ENCODE data around the gene CCSER1.
"Not testable (repeated sequence)": the region's sequence is repeated elsewhere in the genome, so short reads cannot be mapped to it uniquely, and the experiment has no call there.

The CCSER1 gene

DNA sequence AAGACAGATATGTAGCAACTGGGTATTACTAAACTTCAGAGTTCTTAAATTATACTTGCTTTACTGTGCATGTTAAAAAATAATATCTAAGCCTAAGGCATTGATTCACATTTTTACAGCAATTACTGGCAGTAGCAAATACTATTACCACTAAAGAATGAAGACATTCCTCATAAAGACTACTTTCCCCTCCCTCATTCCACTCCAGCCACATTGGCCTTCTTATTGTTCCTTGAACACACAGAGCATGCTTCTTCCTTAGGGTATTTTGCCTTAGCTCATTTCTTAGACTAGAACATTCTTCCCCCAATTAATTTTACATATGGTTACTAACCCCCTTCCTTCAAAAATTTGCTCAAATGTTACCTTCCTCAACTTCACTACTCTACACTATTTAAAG lies 717.0 kb downstream of the CCSER1 start:
- DNase-seq: no peak

GRCh38 chr4:90845777-90846176 lies 718.6 kb downstream of the CCSER1 start:
- no peak for DNase-seq

DNA sequence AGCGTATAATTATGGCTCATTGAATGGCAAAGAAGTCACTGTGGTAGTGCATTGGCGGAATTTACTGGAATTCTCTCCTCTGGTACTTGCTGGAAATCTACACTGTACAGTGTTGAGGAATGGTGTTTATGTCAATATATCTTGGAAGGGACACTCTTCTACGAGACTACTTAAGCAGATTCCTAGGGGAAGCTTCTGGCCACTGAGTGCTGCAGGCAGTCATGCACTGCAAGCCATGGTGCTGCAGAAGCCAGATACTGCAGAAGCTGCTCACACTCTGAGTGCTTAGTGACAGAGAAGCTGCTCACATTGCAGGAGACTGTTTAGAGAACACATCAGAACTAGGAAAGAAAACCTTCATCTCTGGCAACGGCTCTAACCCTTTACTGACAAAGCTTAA lies 725.0 kb downstream of the CCSER1 start:
- DNase-seq: no peak

DNA sequence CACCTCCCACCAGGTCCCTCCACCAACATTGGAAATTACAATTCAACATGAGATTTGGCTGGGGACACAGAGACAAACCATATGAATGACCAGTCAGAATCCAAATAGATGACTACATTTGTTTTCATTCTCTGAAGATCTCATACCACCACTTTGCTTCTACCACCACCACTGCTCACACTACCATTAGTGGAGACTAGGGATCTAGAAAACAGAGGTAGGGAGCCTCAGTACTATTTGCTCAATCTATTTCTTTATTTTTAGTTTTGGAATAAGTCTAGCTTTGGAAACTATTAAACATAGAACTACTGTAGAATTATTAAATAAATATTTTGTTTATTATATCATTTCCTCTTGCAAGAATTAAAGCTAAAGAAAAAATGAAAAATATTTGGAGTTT lies 727.9 kb downstream of the CCSER1 start:
- DNase-seq: no peak

- no peak for DNase-seq
Observed at GRCh38 chr4:90857081-90857820, 730.1 kb downstream of the CCSER1 start.

DNA sequence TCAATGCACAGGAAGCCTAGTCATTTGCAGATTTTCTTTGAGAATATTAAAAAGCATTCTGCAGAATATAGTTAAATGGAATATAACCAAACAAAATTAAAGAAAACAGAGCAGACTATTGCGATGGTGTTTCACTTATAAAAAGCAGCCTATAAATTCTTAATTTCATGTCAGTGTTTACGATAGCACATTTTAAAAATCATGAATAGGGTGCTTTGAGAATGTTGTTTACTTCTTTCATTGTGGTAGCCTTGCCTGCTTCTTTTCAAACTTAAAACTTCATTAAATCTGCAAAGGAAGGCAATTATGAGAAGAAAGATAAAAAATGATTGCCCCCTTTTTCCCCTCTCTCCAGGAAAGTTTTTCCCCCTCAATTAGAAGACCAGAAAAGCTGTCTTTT lies 748.6 kb downstream of the CCSER1 start:
- no peak for DNase-seq

DNA sequence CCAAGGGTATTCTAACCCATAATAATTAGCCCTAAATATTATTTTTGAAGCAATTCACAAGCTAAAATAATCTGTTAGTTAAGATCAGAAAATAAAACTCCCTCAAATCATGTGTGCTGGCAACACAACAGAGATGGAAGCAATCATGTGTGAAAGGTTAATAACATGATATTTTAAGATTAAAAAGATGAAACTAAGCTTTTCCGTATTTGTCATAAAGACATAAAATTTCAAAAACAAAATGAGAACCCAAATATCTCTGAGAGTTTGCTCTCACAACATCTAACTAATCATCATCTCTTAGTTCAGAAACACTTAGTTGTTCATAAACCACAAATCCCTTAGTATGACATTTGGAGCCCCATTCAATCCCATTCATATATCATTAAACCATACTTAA lies 749.1 kb downstream of the CCSER1 start:
- no peak for DNase-seq

DNA sequence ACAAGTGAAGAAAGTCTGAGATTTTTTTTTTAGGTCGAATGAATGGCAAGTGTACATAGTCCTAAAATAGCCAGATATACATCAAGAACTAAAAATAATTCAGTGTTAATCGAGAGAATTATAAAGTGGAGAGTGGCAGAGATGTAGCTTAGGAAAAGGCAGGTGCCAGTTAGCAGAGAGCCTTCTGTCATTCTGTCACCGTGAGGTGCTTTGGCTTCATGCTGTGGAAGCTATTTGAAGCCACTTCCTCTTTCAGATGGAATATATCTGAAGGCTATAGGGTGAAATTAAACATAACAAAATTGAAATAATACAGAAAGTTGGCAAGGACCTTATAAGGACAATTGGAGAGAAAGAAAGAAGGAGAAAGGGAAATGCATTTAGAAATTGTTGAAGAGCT lies 756.3 kb downstream of the CCSER1 start:
- no peak for DNase-seq

GRCh38 chr4:90888571-90888970 lies 761.4 kb downstream of the CCSER1 start:
- no peak for DNase-seq

GRCh38 chr4:90889171-90889570 lies 762.0 kb downstream of the CCSER1 start:
- no peak for DNase-seq

GRCh38 chr4:90903413-90903812 lies 776.2 kb downstream of the CCSER1 start:
- DNase-seq: peak in 1 of 2 experiments; percentile 2

GRCh38 chr4:90904021-90904420 lies 776.8 kb downstream of the CCSER1 start:
- no peak for DNase-seq

DNA sequence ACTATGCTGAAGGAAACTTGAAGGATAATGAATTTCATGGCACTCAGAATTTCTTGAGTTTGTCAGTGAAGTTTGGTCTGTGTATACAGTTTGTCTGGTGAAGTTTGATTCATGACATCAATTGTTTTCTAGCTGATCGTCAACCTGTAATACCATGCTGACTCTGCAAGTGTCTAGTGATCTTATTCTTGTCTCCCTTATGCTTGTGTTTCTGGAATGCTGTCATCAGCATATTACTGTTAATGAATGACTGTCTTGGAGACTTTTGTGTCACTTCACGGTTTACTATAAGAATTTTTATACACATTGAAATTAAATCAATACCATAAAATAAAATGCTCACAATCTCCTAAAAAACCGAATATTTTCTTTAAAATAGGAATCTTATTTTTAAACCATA lies 779.0 kb downstream of the CCSER1 start:
- no peak for DNase-seq

- not testable (repeated sequence) for DNase-seq
Observed at GRCh38 chr4:90911724-90912434, 784.7 kb downstream of the CCSER1 start.

- DNase-seq: no peak
Observed at GRCh38 chr4:90922174-90922573, 795.0 kb downstream of the CCSER1 start.

- no peak for DNase-seq
Observed at GRCh38 chr4:90926957-90927356, 799.8 kb downstream of the CCSER1 start.

DNA sequence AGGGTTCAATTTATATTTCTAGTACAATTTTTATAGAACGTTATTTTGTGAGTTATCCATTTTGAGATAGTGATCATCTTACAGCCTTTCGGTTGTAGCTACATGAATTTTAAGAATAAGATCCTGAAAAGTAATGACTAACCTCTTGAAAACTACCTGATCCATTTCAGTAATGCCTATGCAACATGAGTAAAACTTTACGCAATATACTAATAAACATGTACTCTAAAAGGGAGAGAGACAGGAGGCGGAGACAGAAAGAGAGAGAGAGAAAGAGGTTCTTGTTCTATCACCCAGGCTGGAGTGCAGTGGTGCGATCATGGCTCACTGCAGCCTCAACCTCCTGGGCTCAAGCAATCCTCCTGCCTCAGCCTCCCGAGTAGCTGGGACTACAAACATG lies 816.1 kb downstream of the CCSER1 start:
- no peak for DNase-seq

GRCh38 chr4:90946945-90947344 lies 819.8 kb downstream of the CCSER1 start:
- DNase-seq: no peak

DNA sequence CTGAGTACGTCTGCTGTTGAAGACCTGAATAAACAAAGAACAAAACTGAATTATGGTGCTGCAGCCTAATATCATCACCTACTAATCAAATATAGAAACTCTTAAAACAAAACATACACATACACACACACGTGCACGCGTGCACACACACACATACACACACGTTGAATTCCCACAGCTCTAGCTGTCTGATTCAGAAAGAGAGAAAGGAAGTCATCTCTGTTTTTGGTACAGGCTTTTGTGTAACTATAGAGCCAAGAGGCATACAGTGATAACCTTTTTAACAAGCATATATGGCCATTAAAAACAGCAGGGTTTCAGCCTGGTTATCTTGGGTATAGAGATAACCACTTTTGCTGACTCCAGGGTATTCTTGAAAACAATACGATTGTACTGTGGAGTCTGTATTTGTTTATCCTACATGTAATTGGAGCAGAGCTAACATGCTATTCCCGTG lies 823.2 kb downstream of the CCSER1 start:
- DNase-seq: no peak

GRCh38 chr4:90951037-90951436 lies 823.8 kb downstream of the CCSER1 start:
- DNase-seq: peak in 1 of 2 experiments; percentile 7

GRCh38 chr4:90958256-90958895 lies 831.2 kb downstream of the CCSER1 start:
- no peak for DNase-seq

GRCh38 chr4:90960433-90960832 lies 833.2 kb downstream of the CCSER1 start:
- no peak for DNase-seq

DNA sequence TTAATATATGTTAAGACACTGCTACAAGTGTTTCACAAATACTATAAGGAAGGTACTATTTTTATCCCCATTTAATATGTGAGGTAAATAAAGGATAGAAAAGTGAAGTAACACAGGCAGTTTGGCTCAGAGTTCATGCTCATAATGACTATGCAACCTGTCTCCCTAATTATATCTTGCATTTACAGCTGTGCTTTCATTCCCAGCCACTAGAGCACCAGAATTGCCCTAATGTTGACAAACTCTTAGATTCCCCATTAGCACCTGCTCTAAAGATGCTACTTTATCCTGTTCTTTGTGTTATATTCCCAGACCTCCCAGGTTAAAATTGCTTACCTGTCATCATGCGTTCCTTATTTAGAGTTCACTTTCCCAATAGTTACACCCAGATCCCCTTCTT lies 833.6 kb downstream of the CCSER1 start:
- no peak for DNase-seq

- DNase-seq: no peak
Observed at GRCh38 chr4:90970021-90970420, 842.8 kb downstream of the CCSER1 start.
